HEK293 (cell line): ENCODE results near the gene TBC1D14.

Experiments
- GLIS1 ChIP-seq: fragments of 450-650 bp; formaldehyde crosslinking; IDR thresholded peaks from 2 replicates; pipeline ENCODE4 v1.5.1; 2016; ENCODE audit warnings: missing biosample characterization, missing genetic modification characterization
- HOXA7 ChIP-seq: sonication (generic); formaldehyde crosslinking; IDR thresholded peaks from 2 replicates; pipeline ENCODE4 v1.8.1; 2022; ENCODE audit warnings: missing genetic modification reagents, borderline replicate concordance
- HOXD13 ChIP-seq: sonication (generic); formaldehyde crosslinking; IDR thresholded peaks from 2 replicates; pipeline ENCODE4 v1.8.0; 2022; ENCODE audit warnings: missing genetic modification reagents, borderline replicate concordance
- PRDM6 ChIP-seq: fragments of 450-650 bp; formaldehyde crosslinking; IDR thresholded peaks from 2 replicates; pipeline ENCODE4 v1.5.1; 2017; ENCODE audit warnings: missing biosample characterization, missing genetic modification characterization
- SP3 ChIP-seq: fragments of 450-650 bp; formaldehyde crosslinking; IDR thresholded peaks from 2 replicates; pipeline ENCODE4 v1.5.1; 2016; ENCODE audit warnings: missing biosample characterization, missing genetic modification characterization
- TCF7L2 ChIP-seq: IDR thresholded peaks from 2 replicates; pipeline ENCODE4 v1.6.1; 2011; ENCODE audit warnings: low read depth, mild to moderate bottlenecking, inconsistent platforms, low read length, moderate library complexity, borderline replicate concordance
- YY1 ChIP-seq: fragments of 450-650 bp; formaldehyde crosslinking; IDR thresholded peaks from 2 replicates; pipeline ENCODE4 v1.5.1; 2018; ENCODE audit warnings: missing biosample characterization, missing genetic modification characterization
- ZBTB1 ChIP-seq: fragments of 450-650 bp; formaldehyde crosslinking; IDR thresholded peaks from 2 replicates; pipeline ENCODE4 v1.5.1; 2016; ENCODE audit warnings: missing biosample characterization, missing genetic modification characterization
- ZBTB48 ChIP-seq: fragments of 450-650 bp; formaldehyde crosslinking; IDR thresholded peaks from 2 replicates; pipeline ENCODE4 v1.5.1; 2016; ENCODE audit warnings: missing biosample characterization, missing genetic modification characterization
- ZNF132 ChIP-seq: fragments of 450-650 bp; formaldehyde crosslinking; IDR thresholded peaks from 2 replicates; pipeline ENCODE4 v1.5.1; 2017; ENCODE audit warnings: missing biosample characterization, missing genetic modification characterization, borderline replicate concordance
- ZNF214 ChIP-seq: fragments of 450-650 bp; formaldehyde crosslinking; IDR thresholded peaks from 2 replicates; pipeline ENCODE4 v1.5.1; 2017; ENCODE audit warnings: missing biosample characterization, mild to moderate bottlenecking, missing genetic modification characterization, borderline replicate concordance
- ZNF223 ChIP-seq: fragments of 450-650 bp; formaldehyde crosslinking; IDR thresholded peaks from 2 replicates; pipeline ENCODE4 v1.5.1; 2016; ENCODE audit warnings: missing biosample characterization, missing genetic modification characterization
- ZNF248 ChIP-seq: fragments of 450-650 bp; formaldehyde crosslinking; IDR thresholded peaks from 2 replicates; pipeline ENCODE4 v1.5.1; 2017; ENCODE audit warnings: missing biosample characterization, missing genetic modification characterization
- ZNF26 ChIP-seq: fragments of 450-650 bp; formaldehyde crosslinking; IDR thresholded peaks from 2 replicates; pipeline ENCODE4 v1.5.1; 2016; ENCODE audit warnings: missing biosample characterization, missing genetic modification characterization
- ZNF324 ChIP-seq: fragments of 450-650 bp; formaldehyde crosslinking; IDR thresholded peaks from 2 replicates; pipeline ENCODE4 v1.5.1; 2016; ENCODE audit warnings: missing biosample characterization, missing genetic modification characterization
- ZNF341 ChIP-seq: fragments of 450-650 bp; formaldehyde crosslinking; IDR thresholded peaks from 2 replicates; pipeline ENCODE4; 2016; ENCODE audit warnings: low read depth, missing biosample characterization, missing genetic modification characterization
- ZNF354C ChIP-seq: fragments of 450-650 bp; formaldehyde crosslinking; IDR thresholded peaks from 2 replicates; pipeline ENCODE4 v1.5.1; 2016; ENCODE audit warnings: missing biosample characterization, missing genetic modification characterization, low read depth, borderline replicate concordance
- ZNF362 ChIP-seq: fragments of 450-650 bp; formaldehyde crosslinking; IDR thresholded peaks from 2 replicates; pipeline ENCODE4 v1.5.1; 2016; ENCODE audit warnings: missing biosample characterization, missing genetic modification characterization
- ZNF404 ChIP-seq: fragments of 450-650 bp; formaldehyde crosslinking; IDR thresholded peaks from 2 replicates; pipeline ENCODE4 v1.5.1; 2017; ENCODE audit warnings: missing biosample characterization, missing genetic modification characterization
- ZNF530 ChIP-seq: fragments of 450-650 bp; formaldehyde crosslinking; IDR thresholded peaks from 2 replicates; pipeline ENCODE4 v1.5.1; 2016; ENCODE audit warnings: low read depth, missing biosample characterization, missing genetic modification characterization
- ZNF548 ChIP-seq: fragments of 450-650 bp; formaldehyde crosslinking; IDR thresholded peaks from 2 replicates; pipeline ENCODE4 v1.5.1; 2016; ENCODE audit warnings: missing biosample characterization, missing genetic modification characterization
- ZNF555 ChIP-seq: fragments of 450-650 bp; formaldehyde crosslinking; conservative IDR thresholded peaks from 2 replicates; pipeline ENCODE4 v1.5.1; 2017; ENCODE audit warnings: missing biosample characterization, mild to moderate bottlenecking, missing genetic modification characterization, inconsistent platforms
- ZNF677 ChIP-seq: fragments of 450-650 bp; IDR thresholded peaks from 2 replicates; pipeline ENCODE4 v1.5.0; 2018; ENCODE audit warnings: missing biosample characterization, mild to moderate bottlenecking, missing genetic modification characterization, moderate library complexity
- ZNF692 ChIP-seq: fragments of 450-650 bp; formaldehyde crosslinking; IDR thresholded peaks from 2 replicates; pipeline ENCODE4 v1.5.1; 2016; ENCODE audit warnings: missing biosample characterization, missing genetic modification characterization
- ZNF701 ChIP-seq: fragments of 450-650 bp; formaldehyde crosslinking; IDR thresholded peaks from 2 replicates; pipeline ENCODE4 v1.5.1; 2016; ENCODE audit warnings: missing biosample characterization, missing genetic modification characterization
- ZNF777 ChIP-seq: fragments of 450-650 bp; formaldehyde crosslinking; IDR thresholded peaks from 2 replicates; pipeline ENCODE4 v1.5.1; 2017; ENCODE audit warnings: missing biosample characterization, missing genetic modification characterization, borderline replicate concordance
- ZNF791 ChIP-seq: fragments of 450-650 bp; formaldehyde crosslinking; IDR thresholded peaks from 2 replicates; pipeline ENCODE4 v1.5.1; 2016; ENCODE audit warnings: missing biosample characterization, missing genetic modification characterization
- TF ChIP-seq, protein P1 (sequence below): fragments of 450-650 bp; formaldehyde crosslinking; IDR thresholded peaks from 2 replicates; pipeline ENCODE4 v1.5.1; 2016; ENCODE audit warnings: missing biosample characterization, missing genetic modification characterization
- TF ChIP-seq, protein P2 (sequence below): fragments of 450-650 bp; formaldehyde crosslinking; IDR thresholded peaks from 2 replicates; pipeline ENCODE4 v1.5.1; 2016; ENCODE audit warnings: missing biosample characterization, missing genetic modification characterization
- TF ChIP-seq, protein P3 (sequence below): sonication (generic); formaldehyde crosslinking; IDR thresholded peaks from 2 replicates; pipeline ENCODE4 v1.8.1; 2022; ENCODE audit warnings: mild to moderate bottlenecking, moderate library complexity, missing genetic modification reagents

Gene TBC1D14

GRCh38 chr4:7067452-7068278 is 158.0 kb downstream of the TBC1D14 start, which contains the start of gene GRPEL1 (continued):
- TF ChIP-seq ZNF692 (tag by site-specific recombination) (peak; percentile 14; the same call in 1 of the 2 replicates), ZNF555 (tag by site-specific recombination) (no peak), ZNF132 (tag by site-specific recombination) (no peak), ZNF248 (tag by site-specific recombination) (no peak), ZNF548 (tag by site-specific recombination) (no peak), ZNF362 (no peak), HOXD13 (CRISPR knock-in tag) (no peak), SP3 (tag by site-specific recombination) (peak; percentile 98), PRDM6 (tag by site-specific recombination) (no peak), ZNF701 (no peak), ZNF777 (tag by site-specific recombination) (no peak), ZNF404 (no peak), ZNF677 (no peak), ZBTB1 (tag by site-specific recombination) (peak; percentile 70; the same call in 1 of the 2 replicates), GLIS1 (no peak), ZNF26 (tag by site-specific recombination) (no peak), ZNF214 (tag by site-specific recombination) (no peak), ZBTB48 (no peak), YY1 (tag by site-specific recombination) (peak; percentile 81), ZNF341 (tag by site-specific recombination) (no peak), ZNF791 (tag by site-specific recombination) (no peak), ZNF324 (no peak), TCF7L2 (no peak), HOXA7 (CRISPR knock-in tag) (no peak), ZNF354C (tag by site-specific recombination) (no peak), ZNF223 (tag by site-specific recombination) (peak; percentile 44; the same call in 1 of the 2 replicates), ZNF530 (tag by site-specific recombination) (no peak)
- TF ChIP-seq, protein P1, sequence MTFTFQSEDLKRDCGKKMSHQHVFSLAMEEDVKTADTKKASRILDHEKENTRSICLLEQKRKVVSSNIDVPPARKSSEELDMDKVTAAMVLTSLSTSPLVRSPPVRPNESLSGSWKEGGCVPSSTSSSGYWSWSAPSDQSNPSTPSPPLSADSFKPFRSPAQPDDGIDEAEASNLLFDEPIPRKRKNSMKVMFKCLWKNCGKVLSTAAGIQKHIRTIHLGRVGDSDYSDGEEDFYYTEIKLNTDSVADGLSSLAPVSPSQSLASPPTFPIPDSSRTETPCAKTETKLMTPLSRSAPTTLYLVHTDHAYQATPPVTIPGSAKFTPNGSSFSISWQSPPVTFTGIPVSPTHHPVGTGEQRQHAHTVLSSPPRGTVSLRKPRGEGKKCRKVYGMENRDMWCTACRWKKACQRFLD (tag by site-specific recombination) = no peak
- TF ChIP-seq, protein P2, sequence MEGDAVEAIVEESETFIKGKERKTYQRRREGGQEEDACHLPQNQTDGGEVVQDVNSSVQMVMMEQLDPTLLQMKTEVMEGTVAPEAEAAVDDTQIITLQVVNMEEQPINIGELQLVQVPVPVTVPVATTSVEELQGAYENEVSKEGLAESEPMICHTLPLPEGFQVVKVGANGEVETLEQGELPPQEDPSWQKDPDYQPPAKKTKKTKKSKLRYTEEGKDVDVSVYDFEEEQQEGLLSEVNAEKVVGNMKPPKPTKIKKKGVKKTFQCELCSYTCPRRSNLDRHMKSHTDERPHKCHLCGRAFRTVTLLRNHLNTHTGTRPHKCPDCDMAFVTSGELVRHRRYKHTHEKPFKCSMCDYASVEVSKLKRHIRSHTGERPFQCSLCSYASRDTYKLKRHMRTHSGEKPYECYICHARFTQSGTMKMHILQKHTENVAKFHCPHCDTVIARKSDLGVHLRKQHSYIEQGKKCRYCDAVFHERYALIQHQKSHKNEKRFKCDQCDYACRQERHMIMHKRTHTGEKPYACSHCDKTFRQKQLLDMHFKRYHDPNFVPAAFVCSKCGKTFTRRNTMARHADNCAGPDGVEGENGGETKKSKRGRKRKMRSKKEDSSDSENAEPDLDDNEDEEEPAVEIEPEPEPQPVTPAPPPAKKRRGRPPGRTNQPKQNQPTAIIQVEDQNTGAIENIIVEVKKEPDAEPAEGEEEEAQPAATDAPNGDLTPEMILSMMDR (tag by site-specific recombination) = peak; percentile 72
- TF ChIP-seq, protein P3, sequence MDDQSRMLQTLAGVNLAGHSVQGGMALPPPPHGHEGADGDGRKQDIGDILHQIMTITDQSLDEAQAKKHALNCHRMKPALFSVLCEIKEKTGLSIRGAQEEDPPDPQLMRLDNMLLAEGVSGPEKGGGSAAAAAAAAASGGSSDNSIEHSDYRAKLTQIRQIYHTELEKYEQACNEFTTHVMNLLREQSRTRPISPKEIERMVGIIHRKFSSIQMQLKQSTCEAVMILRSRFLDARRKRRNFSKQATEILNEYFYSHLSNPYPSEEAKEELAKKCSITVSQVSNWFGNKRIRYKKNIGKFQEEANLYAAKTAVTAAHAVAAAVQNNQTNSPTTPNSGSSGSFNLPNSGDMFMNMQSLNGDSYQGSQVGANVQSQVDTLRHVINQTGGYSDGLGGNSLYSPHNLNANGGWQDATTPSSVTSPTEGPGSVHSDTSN (CRISPR knock-in tag) = peak; percentile 90
